Measurements from ENCODE around the gene GLT1D1.
"Not testable (repeated sequence)": the region's sequence is repeated elsewhere in the genome, so short reads cannot be mapped to it uniquely, and the experiment has no call there.

GLT1D1 gene

GRCh38 chr12:128820723-128821432, 32.4 kb upstream of the GLT1D1 start:
- no peak for DNase-seq

GRCh38 chr12:128823216-128823915, 29.9 kb upstream of the GLT1D1 start:
- peak in 1 of 2 experiments; percentile 41 for DNase-seq

DNA sequence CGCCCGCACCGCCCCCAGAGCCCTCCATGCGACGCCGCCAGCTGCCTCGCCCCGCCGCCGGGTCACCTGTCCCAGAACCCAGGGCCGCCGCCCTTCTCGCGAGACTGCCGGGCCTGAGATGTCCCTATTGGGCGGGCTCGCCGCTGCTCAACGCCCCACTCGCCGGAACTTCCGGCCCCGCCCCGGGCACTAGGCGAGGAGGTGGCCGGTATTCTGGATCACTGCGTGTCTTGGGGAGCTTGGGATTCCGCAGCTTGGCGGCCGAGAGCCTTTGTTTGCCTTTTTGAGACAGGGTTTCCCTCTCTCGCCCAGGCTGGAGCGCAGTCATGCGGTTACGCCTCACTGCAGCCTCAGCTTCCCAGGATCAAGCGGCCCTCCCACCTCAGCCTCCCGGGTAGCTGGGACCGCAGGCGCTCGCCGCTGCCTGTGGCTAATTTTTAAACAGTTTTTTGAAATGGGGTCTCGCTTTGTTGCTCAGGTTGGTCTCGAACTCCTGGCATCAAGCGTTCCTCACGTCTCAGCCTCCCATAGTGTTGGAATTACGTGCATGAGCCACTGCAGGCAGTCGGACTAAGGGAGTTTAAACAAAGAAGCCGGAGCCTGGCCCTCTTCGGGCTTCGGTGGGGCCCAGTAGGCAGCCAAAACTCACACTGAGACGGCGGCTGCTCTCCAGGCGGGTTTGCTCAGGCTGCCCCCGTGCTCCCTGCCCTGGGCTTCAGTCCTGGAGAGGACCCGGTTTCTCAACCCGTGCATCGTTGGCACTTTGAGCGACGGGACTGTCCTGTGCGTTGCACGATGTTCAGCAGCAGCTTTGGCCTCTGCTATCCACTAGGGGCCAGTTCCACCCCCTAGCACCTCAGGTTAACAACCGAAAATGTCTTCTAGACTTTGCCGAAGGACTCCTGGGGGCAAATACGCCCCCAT, 29.1 kb upstream of the GLT1D1 start, which contains the start of gene SLC15A4:
Gene SLC15A4 (minus strand): TSS at position 43 of the 924 bp plus-strand sequence. CDS start 15 bp downstream, at position 28.
- DNase-seq, result peak; percentile 88 to 95

GRCh38 chr12:128825835-128826234, 27.4 kb upstream of the GLT1D1 start:
- DNase-seq, result no peak

DNA sequence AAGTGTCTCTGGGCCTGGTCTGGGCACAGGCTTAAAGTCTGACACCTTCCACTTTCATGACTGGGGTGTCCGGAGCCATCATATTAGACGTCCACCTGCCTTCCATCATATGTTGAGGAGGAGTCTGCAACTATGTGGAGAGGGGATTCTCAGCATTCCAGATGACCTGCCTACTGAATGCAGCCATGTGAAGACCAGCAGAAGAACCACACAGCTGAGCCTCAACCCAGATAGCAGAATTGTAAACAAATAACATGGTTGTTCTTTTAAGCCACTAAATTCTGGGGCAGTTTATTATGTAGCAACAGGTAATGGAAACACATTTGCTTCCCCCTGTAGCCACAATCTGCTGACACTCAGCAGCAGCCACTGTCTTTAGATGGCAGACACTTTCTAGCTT, 25.6 kb upstream of the GLT1D1 start:
- no peak for DNase-seq

GRCh38 chr12:128829861-128830504, 23.3 kb upstream of the GLT1D1 start:
- no peak for DNase-seq

DNA sequence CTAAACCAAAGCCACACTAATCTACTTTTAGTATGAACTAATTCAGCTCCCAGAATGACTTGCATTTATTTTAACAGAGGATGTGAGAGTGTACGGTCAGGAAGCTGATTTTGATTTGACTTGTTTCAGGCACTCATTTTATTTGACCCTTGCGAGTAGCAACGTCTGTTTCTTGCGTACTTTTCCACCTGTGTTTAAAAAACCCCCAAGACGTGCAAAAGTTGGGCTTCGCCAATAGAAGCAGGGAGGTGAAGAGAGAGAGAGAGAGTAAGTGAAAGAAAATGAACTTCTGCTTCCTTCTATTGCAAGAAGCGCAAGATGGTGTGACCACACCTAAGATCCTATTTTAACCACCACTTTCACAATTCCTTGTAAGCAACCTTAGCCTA, 22.8 kb upstream of the GLT1D1 start:
- DNase-seq, result no peak

DNA sequence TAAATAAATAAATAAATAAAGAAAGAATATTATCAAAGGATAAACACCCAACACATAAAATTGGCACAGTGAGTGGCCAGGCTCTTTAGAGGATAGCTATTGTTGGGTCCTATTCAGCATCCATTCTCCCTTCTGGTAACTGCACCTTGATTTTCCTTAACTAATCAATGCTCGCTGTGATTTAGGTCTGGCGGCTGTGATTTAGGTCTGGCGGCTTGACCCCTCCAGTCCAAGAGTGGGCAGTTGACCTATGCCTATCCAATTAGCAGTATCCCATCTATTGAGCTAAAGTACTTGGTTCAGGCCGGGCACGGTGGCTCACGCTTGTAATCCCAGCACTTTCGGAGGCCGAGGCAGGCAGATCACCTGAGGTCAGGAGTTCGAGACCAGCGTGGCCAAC, 19.9 kb upstream of the GLT1D1 start:
- no peak for DNase-seq

- DNase-seq, result not testable (repeated sequence)
Measured at GRCh38 chr12:128839885-128840284, 13.4 kb upstream of the GLT1D1 start.

GRCh38 chr12:128840862-128841468, 12.3 kb upstream of the GLT1D1 start:
- no peak for DNase-seq

GRCh38 chr12:128842579-128842978, 10.7 kb upstream of the GLT1D1 start:
- DNase-seq, result no peak

- DNase-seq, result no peak
Measured at GRCh38 chr12:128843538-128843937, 9.7 kb upstream of the GLT1D1 start.

- no peak for DNase-seq
Measured at GRCh38 chr12:128844031-128844635, 9.1 kb upstream of the GLT1D1 start.

DNA sequence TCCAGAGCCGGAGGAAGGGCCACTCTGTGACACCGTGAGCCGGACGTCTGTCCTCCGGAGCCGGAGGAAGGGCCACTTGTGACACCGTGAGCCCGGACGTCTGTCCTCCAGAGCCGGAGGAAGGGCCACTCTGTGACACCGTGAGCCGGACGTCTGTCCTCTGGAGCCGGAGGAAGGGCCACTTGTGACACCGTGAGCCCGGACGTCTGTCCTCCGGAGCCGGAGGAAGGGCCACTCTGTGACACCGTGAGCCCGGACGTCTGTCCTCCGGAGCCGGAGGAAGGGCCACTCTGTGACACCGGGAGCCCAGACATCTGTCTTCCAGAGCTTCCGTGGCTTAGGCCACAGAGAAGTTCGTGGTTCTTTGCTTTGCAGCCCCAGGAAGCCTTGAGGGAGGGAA, 6.6 kb upstream of the GLT1D1 start:
- DNase-seq, result not testable (repeated sequence)

GRCh38 chr12:128848371-128848770, 4.9 kb upstream of the GLT1D1 start:
- no peak for DNase-seq

DNA sequence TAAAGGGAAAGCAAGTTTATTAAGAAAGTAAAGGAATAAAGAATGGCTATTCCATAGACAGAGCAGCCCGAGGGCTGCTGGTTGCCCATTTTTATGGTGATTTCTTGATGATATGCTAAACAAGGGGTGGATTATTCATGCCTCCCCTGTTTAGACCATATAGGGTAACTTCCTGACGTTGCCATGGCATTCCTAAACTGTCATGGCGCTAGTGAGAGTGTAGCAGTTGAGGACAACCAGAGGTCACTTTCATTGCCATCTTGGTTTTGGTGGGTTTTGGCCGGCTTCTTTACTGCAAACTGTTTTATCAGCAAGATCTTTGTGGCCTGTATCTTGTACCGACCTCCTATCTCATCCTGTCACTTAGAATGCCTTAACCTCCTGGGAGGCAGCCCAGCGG, 3.5 kb upstream of the GLT1D1 start:
- not testable (repeated sequence) for DNase-seq

DNA sequence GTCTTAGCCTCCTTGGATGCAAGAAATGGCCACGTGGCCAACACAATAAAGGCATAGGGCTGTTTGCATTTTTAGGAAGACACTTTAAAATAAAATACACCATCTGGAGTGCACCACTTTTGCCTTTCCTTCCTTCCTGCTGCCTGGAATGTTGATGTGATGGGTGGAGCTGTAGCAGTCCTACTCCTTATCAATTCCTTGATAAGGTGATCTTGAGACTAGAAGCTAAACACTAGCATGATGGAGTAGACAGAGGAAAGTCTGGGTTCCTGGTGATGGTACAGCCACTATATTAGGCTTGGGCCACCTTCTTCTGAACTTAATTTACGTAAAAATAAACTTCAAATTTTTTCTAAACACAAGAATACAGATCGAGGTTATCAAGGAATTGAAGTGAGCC, 2.9 kb upstream of the GLT1D1 start:
- no peak for DNase-seq

GRCh38 chr12:128851429-128851828, 1.8 kb upstream of the GLT1D1 start:
- DNase-seq, result not testable (repeated sequence)

GRCh38 chr12:128852026-128852698, 1.1 kb upstream of the GLT1D1 start:
- DNase-seq, result no peak

GRCh38 chr12:128853600-128854197, 421 bp downstream of the GLT1D1 start:
- no peak for DNase-seq
